Choroid plexus epithelial cell (primary cell): ENCODE data around the gene PRKX.
"Not testable (repeated sequence)": the region's sequence is repeated elsewhere in the genome, so short reads cannot be mapped to it uniquely, and the experiment has no call there.

Experiments
- DNase-seq: peaks from one replicate; pipeline ENCODE4 v3.0.0-alpha.2; 2010; ENCODE audit warnings: low read depth
- H3K4me3 ChIP-seq: 2 replicates; pipeline ENCODE4 v1.5.1; 2011; ENCODE audit warnings: low read depth, mild to moderate bottlenecking, control low read depth, low read length, moderate library complexity
- TF ChIP-seq, protein P1 (sequence below): conservative IDR thresholded peaks from 2 replicates; pipeline ENCODE4 v1.5.1; 2011; ENCODE audit warnings: low read depth, mild to moderate bottlenecking, control low read depth, inconsistent platforms, low read length, moderate library complexity

The PRKX gene

DNA sequence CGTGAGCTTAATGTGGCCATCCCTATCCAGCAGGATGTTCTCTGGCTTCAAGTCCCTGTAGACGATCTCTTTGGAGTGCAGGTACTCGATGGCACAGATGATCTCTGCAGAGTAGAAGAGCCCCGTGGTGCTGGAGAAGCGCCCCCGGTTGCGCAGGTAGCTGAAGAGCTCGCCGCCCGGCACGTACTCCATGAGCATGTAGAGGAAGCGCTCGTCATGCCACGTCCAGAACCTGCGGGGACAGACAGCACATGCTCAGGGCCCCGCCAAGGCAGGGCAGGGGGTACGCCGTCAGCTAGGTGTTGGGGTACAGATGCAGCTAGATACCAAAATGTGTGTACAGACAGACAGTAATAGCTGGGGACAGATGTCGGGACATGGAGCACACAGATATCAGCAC is 58.3 kb downstream of the PRKX start:
- H3K4me3 ChIP-seq: no peak overlapping the region
- TF ChIP-seq, protein P1, sequence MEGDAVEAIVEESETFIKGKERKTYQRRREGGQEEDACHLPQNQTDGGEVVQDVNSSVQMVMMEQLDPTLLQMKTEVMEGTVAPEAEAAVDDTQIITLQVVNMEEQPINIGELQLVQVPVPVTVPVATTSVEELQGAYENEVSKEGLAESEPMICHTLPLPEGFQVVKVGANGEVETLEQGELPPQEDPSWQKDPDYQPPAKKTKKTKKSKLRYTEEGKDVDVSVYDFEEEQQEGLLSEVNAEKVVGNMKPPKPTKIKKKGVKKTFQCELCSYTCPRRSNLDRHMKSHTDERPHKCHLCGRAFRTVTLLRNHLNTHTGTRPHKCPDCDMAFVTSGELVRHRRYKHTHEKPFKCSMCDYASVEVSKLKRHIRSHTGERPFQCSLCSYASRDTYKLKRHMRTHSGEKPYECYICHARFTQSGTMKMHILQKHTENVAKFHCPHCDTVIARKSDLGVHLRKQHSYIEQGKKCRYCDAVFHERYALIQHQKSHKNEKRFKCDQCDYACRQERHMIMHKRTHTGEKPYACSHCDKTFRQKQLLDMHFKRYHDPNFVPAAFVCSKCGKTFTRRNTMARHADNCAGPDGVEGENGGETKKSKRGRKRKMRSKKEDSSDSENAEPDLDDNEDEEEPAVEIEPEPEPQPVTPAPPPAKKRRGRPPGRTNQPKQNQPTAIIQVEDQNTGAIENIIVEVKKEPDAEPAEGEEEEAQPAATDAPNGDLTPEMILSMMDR: no peak
- no peak for DNase-seq

DNA sequence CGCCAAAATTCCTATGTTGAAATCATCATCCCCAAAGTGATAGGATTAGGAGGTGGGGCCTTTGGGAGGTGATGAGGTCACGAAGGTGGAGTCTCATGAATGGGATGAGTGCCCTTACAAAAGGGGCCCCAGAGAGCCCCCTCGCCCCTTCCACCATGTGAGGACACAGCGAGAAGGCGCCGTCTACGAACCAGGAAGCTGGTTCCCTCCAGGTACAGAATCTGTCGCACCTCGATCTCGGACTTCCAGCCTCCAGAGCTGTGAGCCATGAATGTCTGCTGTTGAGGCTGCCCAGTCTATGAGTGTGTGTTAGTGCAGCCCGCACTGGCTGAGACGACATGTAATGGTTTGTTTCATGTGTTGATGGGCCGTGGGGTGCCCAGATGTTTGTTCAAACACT is 60.3 kb downstream of the PRKX start:
- no peak for DNase-seq
- no peak overlapping the region for H3K4me3 ChIP-seq
- TF ChIP-seq, protein P1: no peak

DNA sequence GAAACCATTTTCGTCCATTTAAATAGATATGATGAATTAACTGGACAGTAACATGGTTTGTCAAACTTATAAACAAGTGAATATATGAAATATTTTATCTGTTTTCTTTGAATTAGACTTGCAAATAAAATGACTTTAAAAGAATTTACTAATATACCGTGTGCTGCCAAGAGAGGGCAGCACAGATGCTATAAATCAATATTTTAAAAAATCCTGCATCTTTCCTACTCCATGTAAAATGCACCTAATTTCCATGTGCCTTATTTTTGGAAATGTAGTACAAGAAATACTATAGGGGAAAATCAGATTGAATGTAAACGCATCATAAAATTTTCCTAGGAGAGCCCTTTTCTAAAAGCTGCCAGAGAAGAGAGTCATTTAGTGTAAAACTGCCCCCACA is 62.2 kb downstream of the PRKX start:
- TF ChIP-seq, protein P1: peak; percentile 42
- H3K4me3 ChIP-seq: no peak overlapping the region
- DNase-seq: peak; percentile 58

DNA sequence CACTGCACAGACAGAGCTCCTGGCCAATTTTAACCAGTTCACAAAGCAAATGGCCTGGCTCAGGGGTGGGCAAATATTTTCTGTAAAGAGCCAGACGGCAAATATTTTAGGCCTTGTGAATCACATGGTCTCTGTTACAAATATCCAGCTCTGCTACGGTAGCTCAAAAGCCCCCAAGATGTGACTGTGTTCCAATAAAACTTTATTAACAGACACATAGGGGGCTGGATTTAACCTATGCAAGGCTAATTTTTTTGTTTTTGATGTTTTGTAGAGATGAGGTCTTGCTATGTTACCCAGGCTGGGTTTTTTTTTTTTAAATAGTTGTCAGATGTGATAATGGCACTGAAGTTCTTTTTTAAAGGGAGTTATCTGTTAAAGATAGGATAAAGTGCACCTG is 65.4 kb downstream of the PRKX start:
- TF ChIP-seq, protein P1: no peak
- H3K4me3 ChIP-seq: no peak overlapping the region
- DNase-seq: no peak

DNA sequence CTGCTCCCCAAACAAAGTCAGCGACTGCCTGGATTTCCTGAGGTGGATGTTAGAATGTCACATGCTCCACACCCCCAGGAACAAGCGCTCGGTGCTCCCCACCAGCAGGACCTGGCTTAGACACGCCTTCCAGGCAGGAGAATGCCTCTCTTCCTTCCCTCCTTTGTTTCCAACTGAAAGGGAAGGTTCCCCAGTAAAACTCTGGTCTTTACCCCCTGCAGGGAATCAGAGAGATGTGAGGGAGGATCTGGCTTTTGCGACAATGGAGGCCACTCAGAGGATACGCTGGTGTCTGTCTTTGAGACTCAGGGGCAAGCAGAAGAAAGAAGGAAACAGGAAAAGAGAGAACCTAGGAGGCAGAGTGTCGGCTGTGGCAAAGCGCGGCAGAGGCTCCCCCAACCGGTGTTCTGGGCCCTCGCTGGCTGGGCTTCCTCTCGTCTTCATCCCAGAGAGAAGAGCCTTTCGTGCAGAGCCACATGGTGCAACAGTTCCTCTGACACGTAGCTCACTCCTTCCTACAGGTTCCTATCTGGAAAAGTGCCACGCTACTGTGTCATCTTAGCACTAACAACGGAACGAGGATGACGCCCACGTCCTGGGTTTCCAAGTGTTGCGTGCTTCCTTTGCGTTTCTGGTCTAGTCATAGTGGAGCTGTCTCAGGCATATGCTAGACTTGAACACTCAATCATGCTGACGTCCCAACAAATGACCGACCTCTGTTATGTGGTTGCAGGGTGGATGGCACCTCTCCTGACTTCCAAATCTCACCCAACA is 73.4 kb downstream of the PRKX start:
- not testable (repeated sequence) for DNase-seq, H3K4me3 ChIP-seq

DNA sequence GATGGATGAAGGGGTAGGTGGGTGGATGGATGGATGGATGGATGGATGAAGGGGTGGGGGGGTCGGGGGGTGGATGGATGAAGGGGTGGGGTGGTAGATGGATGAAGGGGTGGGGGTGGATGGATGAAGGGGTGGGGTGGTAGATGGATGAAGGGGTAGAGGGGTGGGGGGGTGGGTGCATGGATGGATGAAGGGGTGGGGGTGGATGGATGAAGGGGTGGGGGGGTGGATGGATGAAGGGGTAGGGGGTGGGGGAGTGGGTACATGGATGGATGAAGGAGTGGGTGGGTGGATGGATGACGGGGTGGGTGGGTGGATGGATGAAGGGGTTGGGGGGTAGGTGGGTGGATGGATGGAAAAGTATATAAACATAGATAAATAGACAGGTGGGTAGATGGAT is 74.2 kb downstream of the PRKX start:
- TF ChIP-seq, protein P1: no peak
- DNase-seq: no peak
- H3K4me3 ChIP-seq: no peak overlapping the region

DNA sequence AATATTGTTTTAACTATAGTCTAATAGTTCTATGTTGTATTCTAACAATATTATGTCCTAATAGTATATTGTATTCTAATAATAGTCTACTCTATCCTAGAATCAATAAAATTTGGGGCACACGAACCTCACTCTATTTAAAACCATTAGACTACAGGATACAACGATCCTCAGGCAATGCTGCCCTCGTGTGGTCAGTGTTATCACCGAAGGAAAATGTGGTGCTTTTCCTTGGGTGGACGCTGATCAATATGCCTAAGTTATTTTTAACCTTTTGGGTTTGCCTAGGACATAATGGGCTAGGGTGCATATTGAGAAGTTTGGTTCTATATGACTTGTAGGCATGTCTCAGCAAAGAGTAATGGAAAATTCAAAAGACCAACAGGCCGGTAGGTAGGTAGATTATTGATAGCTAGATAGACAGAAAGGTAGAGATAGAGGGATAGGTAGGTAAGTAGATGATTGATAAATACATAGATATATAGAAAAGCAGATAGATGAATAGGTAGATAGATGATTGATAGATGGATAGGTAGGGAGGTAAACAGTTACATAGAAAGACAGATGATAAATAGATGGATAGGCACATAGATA is 75.1 kb downstream of the PRKX start:
- H3K4me3 ChIP-seq: no peak overlapping the region
- peak; percentile 58 for DNase-seq
- TF ChIP-seq, protein P1: peak; percentile 64
